GM18499 (cell line): Measurements from ENCODE around the gene CUL9.
"Not testable (repeated sequence)": the region's sequence is repeated elsewhere in the genome, so short reads cannot be mapped to it uniquely, and the experiment has no call there.

Source experiments
- ATAC-seq: cut with Tn5 transposase; IDR thresholded peaks from one replicate; pipeline ENCODE4 v1.9.1; 2021; ENCODE audit warnings: moderate number of reproducible peaks; ENCODE audit not compliant: insufficient read depth, unreplicated experiment

The CUL9 gene

DNA sequence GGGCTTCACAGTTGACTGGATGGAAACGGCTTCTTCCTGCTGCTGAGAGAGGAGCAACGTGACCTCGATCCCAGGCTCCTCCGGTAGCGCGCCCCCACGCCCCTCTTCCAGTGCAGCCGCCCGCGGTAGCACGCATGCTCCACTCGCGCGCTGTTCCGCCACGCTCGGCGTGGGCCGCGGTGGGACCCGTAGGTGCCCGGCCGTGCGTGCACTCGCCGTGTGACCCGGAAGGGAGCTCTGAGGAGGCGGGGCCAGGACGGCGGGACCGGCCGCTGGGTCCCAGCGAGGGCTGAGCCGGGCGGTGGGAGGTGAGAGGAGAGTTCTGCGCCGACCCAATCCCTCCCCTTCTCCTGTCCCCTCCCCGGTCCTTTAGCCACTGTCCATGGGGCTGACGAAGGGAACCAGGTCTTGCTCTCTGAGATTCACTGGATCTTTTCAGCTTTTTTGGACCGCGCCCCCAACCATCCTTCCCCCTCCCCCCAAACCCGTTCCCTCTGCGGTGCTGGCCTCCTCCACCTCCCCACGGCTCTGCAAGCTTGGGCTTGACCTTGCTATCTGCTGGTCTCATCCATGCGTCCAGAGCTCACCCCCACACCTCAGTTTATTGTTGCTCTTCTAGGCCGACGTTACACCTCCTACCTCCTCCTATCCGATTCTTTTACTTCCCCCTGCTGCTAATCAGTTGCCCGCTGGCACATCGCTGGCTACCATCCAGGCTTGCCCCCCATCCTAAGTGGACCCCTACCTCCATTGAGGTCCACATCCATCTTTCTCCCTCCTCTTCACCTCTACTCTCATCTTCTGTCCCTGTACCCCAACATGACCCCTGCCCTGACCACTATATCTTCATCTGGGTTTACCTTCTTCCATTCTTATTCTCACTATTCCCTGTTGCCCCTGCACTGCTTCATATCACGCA, at the start of gene CUL9:
Gene CUL9 (plus strand): TSS at position 255 of the 919 bp plus-strand sequence. CDS start 2,115 bp downstream, outside the sequence.
- peak; percentile 48 for ATAC-seq

DNA sequence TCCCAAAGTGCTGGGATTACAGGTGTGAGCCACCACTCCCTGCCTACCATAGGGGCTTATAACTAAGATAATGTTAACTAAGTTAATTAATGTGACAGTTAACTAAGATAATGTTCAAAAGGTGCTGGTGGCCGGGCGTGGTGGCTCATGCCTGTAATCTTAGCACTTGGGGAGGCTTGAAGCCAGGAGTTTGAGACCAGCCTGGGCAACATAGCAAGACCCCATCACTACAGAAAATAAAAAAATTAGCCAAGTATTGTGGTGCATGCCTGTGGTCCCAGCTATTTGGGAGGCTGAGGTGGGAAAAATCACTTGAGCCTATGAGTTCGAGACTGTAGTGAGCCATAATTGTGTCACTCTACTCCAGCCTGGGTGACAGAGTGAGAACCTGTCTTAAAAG, 43.7 kb upstream of the CUL9 start:
- ATAC-seq, result no peak

DNA sequence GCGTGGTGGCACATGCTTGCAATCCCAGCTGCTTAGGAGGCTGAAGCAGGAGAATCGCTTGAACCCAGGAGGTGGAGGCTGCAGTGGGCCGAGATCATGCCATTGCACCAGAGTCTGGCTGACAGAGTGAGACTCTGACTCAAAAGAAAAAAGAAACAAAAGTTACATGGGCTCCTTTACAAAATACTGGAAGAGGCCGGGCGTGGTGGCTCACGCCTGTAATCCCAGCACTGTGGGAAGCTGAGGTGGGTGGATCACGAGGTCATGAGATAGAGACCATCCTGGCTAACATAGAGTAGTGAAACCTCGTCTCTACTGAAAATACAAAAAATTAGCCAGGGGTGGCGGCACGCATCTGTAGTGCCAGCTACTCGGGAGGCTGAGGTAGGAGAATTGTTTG, 42.0 kb upstream of the CUL9 start:
- ATAC-seq, result not testable (repeated sequence)

DNA sequence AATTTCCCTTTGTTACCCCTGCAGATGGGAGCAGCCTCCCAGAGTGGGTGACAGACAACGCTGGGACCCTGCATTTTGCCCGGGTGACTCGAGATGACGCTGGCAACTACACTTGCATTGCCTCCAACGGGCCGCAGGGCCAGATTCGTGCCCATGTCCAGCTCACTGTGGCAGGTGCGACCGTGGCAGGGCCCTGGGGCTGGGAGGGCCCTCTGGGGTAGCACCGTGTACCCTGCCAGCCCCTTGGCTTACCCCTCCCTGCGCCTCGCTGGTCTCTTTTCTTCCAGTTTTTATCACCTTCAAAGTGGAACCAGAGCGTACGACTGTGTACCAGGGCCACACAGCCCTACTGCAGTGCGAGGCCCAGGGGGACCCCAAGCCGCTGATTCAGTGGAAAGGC, 40.4 kb upstream of the CUL9 start:
- ATAC-seq, result no peak

DNA sequence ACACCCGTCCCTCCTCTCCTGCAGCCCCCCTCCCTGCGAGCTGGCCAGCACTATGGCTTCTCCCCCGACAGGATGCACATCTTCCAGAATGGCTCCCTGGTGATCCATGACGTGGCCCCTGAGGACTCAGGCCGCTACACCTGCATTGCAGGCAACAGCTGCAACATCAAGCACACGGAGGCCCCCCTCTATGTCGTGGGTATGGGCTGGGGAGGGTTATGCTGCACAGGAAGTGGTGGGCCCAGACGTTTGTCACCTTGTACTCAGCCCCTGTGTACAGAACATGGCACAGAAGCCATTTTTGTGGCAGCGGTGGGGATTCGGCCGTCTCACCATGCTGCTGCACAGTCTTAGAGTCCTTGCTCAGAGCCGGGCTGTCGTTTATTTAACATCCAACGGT, 39.9 kb upstream of the CUL9 start:
- ATAC-seq, result no peak

DNA sequence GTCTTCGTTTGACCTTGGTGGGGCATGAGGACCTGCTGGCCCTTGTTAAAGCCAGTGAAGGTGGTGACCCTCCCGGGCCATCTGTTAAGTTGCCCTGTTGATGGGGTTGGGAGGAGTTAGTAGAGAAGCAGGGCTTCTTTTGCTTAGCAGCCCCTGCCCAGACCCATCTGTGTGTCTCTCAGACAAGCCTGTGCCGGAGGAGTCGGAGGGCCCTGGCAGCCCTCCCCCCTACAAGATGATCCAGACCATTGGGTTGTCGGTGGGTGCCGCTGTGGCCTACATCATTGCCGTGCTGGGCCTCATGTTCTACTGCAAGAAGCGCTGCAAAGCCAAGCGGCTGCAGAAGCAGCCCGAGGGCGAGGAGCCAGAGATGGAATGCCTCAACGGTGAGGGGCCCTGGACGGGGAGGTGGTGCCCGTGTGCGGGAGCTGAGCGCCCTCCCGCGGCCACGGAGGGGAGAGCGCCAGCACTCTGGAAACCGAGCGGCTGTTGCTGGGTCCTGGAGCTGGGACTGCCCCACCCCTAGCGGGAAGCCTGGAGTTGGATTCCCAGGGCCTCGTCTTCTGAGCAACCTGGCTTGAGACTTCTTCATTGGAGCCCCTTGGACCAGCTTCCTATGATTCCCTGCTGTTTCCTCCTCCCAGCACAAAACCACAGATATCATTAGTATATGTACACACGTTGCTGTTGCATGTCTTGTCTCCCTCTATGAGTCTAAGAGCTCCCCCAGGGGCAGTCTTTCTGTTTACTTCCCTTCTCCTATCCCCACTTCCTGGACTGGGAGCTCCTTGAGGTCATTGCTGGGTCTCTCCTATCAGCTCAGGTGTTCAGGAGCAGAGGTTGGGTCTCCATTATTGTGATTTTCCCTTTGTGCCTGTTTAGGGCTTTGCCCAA, 38.5 kb upstream of the CUL9 start:
- ATAC-seq, result no peak

DNA sequence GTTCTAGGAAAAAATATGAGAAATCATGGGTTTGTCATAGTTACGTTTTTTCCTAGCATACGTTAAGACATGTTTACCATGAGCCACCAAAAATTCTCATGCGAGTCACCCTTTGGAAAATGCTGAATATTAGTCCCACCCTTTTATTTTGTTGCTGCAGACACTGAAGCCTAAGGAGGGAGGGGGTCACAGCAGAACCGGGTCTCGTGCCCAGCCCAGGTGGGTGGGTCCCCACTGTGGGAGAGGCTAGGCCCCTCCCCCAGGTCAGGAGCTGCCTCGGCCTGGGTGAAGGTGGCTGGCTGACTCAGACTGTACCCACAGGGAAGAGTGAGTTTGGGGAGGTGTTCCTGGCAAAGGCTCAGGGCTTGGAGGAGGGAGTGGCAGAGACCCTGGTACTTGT, 37.1 kb upstream of the CUL9 start:
- no peak for ATAC-seq

DNA sequence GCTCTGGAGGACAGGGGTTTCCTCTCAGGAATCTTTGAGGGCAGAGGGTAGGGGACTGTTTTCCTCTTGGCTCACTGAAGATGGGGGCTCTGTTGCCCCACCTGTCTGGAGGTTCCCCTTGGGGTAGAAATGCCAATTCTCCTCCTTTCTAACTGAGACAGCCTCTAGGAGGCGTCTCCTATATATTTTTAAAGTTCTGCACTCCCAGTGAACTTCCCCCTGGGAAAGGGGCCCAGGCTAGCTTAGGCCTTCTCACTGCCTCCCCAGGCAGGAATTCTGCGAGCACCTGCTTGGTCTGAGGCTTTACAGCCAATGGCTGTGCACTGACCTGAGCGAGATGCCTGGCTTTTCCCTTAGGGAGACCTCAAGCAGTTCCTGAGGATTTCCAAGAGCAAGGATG, 35.7 kb upstream of the CUL9 start:
- no peak for ATAC-seq

DNA sequence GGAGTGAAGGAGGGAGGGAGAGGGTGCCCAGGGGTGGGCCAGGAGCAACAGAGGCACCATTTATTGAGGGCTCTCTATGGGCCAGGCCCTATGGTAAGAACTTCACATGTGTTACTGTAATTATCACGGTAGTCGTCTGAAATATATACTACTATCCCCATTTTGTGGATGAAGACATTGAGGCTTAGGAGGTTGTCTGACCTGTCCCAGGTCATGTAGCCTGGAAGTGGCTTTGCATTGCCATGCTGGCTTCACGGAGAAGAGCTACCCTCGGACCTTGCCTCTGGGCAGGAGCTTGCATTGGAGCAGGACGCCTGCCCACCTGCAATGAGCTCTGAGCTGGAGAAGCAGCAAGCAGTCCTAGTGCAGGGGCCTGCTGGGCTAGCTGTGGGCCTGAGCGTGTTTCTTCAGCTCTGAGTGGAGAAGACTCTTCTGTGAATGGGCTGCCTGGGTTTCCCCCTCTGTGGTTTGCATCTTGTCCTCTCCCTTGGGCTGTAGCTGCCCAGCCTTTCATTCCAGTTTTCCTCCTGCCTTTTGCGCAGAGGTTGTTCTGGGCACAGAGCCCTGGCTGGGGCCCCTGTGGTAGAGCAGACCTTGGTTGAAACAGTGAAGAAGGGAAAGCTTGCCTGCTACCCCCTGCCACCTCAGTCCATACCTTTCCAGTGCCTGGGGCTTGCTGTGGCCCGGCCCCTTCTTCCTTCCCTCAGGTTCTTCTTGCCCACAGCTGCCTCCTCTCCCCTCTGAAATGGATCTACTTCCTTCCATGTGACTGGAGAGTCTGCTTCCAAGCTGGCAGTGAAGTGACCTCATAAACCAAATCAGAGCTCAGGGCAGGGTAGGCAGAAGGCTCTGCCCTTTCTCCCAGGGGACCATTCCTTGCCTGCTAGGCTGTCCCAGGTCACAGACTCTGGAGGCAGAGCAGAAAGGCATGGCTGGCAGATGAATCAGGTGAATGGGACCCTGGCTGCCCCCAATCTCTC, 35.0 kb upstream of the CUL9 start:
- ATAC-seq, result no peak

DNA sequence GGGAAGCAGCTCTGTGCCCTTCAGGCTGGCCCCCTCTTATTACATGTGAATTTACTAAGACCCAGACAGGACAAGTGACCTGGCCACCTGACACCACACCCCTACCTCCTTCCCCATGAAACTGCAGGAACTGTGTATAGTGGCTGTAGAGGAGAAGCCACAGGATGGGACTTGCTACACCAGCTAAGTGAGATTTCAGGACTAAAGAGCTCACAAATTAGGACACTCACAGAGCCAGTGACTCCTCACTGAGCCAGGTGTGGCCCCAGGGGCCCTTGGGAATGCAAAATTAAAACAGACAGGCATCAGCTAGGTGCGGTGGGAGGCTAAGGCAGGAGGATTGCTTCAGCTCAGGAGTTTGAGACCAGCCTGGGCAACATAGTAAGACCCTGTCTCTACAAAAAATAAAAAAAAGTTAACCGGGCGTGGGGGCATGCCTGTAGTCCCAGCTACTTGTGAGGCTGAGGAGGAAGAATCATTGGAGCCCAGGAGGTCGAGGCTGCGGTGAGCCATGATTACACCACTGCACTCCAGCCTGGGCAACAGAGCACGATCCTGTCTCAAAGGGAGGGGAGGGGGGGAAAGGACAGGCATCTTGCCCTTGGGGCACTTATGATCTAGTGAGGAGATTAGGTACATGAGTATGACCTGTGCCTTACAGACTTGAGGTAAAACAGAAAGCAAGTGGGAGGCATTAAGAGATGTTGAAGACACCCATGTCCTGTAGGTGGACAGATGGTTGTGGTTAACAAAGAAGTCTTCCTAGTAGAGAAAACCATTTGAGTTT, 34.1 kb upstream of the CUL9 start:
- no peak for ATAC-seq

DNA sequence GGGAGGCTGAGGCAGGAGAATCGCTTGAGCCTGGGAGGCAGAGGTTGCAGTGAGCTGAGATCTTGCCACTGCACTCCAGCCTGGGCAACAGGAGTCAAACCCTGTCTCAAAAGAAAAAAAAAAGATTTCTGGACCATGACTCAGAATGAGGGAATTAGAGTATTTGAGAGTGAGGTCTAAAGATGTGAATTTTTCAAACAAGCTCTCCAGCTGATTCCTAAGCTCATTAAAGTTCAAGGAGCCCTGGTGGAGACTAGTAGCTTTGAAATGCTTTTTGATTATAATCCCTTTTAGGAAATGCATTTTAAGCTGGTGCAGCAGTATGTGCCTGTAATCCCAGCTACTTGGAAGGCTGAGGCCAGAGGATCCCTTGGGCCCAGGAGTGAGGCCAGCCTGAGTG, 32.7 kb upstream of the CUL9 start:
- ATAC-seq, result no peak

DNA sequence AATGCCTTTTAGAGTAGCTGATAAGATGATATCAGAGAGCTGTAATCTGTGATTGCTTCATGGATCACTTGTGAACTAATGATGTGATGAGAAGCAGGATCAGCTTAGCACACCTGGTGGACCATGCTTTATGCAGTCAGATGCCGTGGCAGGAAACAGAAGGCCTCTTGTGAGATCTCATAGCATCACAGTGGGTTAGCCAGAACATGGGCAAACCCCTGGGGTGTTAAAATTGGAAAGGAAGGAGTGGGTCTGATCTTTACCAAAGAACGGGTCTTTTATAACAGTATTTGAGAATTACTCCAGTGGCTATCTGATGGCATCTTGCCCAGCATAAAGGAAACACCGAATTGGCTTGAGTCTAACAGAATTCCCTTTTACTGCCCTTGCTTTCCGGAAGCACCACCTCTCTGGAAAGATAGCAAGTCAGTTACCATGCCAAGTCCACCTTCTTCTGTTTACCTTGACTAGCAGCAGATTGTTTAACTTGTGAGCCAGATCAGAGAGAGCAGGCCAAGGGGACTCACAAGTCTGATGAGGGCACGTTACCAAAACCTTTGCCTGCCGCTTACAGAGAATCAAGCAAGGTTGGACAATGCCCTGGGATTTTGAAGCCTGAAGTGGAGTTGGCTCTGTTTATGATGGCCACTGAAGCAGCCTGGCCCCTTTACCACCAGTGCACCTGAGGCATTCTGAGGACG, 31.8 kb upstream of the CUL9 start:
- ATAC-seq, result no peak

DNA sequence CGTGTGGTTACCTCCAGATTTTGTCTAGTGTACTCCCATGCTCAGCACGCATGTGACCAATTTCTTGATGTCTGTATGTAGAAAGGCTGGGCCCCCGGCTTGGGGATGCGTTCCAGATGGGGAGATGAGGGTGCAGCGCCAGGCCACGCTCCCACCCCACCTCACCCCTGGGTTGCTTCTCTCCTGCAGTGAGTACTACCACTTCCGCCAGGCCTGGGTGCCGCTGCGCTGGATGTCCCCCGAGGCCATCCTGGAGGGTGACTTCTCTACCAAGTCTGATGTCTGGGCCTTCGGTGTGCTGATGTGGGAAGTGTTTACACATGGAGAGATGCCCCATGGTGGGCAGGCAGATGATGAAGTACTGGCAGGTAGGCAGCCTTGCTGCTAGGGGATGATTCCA, 22.4 kb upstream of the CUL9 start:
- ATAC-seq, result no peak

DNA sequence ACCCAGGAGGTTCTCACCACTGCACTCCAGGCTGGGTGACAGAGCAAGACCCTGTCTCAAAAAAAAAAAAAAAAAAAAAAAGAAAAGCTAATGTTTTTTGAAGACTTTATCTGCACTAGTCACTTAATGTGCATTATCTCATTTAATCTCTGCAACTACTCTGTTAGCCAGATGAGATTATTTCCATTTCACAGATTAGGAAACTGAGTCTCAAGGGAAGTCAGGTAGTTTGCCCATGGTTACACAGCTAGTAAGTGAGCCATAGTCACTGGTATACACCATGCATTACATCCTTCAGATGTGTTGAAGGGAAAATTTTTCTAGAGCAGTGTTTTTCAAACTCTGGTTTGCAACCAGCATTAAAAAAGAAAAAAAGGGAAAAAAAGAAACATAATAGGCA, 18.1 kb upstream of the CUL9 start:
- ATAC-seq, result no peak

DNA sequence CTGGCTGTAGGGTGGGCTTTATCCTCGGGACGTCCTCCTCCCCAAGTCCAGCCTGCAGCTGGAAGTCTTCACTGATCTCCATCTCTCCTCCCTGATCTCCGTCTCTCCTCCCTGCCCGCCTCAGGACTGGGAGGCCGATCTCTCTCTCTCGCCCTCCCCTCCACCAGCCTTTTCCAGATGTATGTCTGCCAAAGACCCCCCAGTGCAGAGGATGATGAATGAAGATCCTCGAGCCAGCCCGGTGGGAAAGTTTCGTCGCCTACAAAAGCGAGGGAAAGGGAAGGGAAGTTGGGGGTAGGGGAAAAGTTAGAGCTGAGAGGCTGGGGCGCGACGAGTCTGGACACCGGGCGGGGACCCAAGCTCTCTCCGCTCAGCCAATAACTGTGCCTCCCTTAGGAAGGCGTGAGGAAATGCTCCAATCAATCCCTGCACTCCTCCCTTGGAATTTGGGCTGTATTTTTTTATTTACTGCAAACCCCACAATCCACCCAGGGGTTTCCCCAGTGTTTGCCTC, 11.5 kb upstream of the CUL9 start:
- ATAC-seq, result no peak

DNA sequence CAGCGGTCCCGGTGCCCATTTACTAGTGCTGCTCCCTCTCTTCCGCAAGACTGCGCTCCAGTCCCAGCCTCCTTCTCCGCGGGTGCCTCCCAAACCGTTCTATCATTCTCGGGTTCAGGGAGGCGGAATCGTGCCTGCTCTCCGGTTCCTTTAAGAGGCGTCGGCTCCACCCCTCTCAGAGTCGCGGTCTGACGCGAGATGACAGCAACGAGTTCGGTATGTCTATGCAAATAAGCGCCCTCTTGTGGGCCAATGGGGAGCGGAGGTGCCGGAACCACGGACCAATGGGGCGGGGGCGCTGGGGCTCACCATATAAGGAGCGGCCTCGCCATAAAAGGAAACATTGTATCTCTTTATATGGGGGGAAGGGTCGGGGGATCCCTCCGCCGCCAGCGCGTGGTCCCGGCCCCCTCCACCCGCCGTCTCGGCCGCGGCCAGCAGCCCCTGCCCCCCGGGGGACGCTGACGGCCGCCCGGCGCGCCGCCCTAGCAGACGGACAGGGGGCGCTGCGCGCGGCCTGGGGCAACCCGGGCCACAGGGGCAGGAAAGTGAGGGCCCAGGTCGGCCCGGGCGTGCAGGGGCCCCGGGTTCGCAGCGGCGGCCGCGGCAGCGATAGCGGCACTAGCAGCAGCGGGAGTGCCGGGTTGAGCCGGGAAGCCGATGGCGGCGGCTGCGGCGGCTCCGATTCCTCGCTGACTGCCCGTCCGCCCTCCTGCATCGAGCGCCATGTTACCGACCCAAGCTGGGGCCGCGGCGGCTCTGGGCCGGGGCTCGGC, 10.9 kb upstream of the CUL9 start, which contains the start of gene SRF:
Gene SRF (plus strand): TSS at position 339 of the 776 bp plus-strand sequence. CDS start 388 bp downstream, at position 727.
- peak; percentile 38 for ATAC-seq

DNA sequence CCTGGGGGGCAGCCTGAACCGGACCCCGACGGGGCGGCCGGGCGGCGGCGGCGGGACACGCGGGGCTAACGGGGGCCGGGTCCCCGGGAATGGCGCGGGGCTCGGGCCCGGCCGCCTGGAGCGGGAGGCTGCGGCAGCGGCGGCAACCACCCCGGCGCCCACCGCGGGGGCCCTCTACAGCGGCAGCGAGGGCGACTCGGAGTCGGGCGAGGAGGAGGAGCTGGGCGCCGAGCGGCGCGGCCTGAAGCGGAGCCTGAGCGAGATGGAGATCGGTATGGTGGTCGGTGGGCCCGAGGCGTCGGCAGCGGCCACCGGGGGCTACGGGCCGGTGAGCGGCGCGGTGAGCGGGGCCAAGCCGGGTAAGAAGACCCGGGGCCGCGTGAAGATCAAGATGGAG, 10.3 kb upstream of the CUL9 start:
- ATAC-seq, result no peak
